ENCODE data around the gene TCL1B. TPM values are rescaled to one million over a fixed set of nuclear protein-coding genes. Genes with fewer than 3 reads are reported as not detected.

TCL1B gene
- polyA plus RNA-seq, 3 donors, result not detected

GRCh38 chr14:95649230-95649629 lies 37.0 kb upstream of the TCL1B start:
- Mint-ChIP-seq H3K27ac (no peak overlapping the region), H3K9me3 (peaks cover 0 to 13% (median 5%) of the 10 kb centered on the region in 7 donors), H3K4me1 (no peaks in the 10 kb centered on the region), H3K27me3 (ENCODE audit: low read depth in 3 of 3) (peaks cover 2 to 10% (median 4%) of the 10 kb centered on the region in 3 donors), H3K4me3 (no peak overlapping the region), H3K36me3 (no peaks in the 10 kb centered on the region)
- Histone ChIP-seq H3K27ac (ENCODE audit: low read depth in 1 of 2, low read length in 2 of 2) (no peak overlapping the region), H3K36me3 (replicated peaks in 1 of 2; ENCODE audit: control insufficient read depth in 1 of 2, insufficient read depth in 2 of 2, low read length in 2 of 2) (no peaks in the 10 kb centered on the region), H3K27me3 (ENCODE audit: control insufficient read depth in 2 of 2, insufficient read depth in 2 of 2, low read length in 2 of 2) (no peaks in the 10 kb centered on the region), H2AFZ (ENCODE audit: insufficient read depth, low read depth, low read length, poor library complexity, severe bottlenecking) (no peak overlapping the region), H3K4me2 (replicated peaks; ENCODE audit: extremely low read depth, low read length, poor library complexity, severe bottlenecking) (no peak overlapping the region), H3K4me3 (replicated peaks in 1 of 3; ENCODE audit: low read depth in 2 of 3, low read length in 3 of 3) (no peak overlapping the region), H3K4me1 (ENCODE audit: control insufficient read depth in 1 of 2, insufficient read depth in 2 of 2, low read length in 2 of 2) (no peaks in the 10 kb centered on the region), H3K79me2 (ENCODE audit: insufficient read depth, low read length) (no peaks in the 10 kb centered on the region), H3K9ac (ENCODE audit: insufficient read depth, low read length, poor library complexity, severe bottlenecking) (no peak overlapping the region), H3K9me3 (replicated peaks in 1 of 2; ENCODE audit: control insufficient read depth in 1 of 2, insufficient read depth in 1 of 2, low read length in 2 of 2) (no peaks in the 10 kb centered on the region), H4K20me1 (ENCODE audit: insufficient read depth, low read length) (no peaks in the 10 kb centered on the region)
- TF ChIP-seq CTCF (IDR thresholded peaks at IDR 0.05), result no peak
- no peak for DNase-seq
- intact Hi-C loops (cut with micrococcal nuclease), result no loop called here
- WGBS (ENCODE audit: insufficient coverage), result 86% methylated on average over 5 of the region's 7 CpGs

- Histone ChIP-seq H3K27ac (ENCODE audit: low read depth in 1 of 2, low read length in 2 of 2) (no peak overlapping the region), H3K27me3 (ENCODE audit: control insufficient read depth in 2 of 2, insufficient read depth in 2 of 2, low read length in 2 of 2) (no peaks in the 10 kb centered on the region), H3K9ac (ENCODE audit: insufficient read depth, low read length, poor library complexity, severe bottlenecking) (no peak overlapping the region), H2AFZ (ENCODE audit: insufficient read depth, low read depth, low read length, poor library complexity, severe bottlenecking) (no peak overlapping the region), H3K4me3 (replicated peaks in 1 of 3; ENCODE audit: low read depth in 2 of 3, low read length in 3 of 3) (no peak overlapping the region), H3K4me2 (replicated peaks; ENCODE audit: extremely low read depth, low read length, poor library complexity, severe bottlenecking) (no peak overlapping the region), H3K36me3 (replicated peaks in 1 of 2; ENCODE audit: control insufficient read depth in 1 of 2, insufficient read depth in 2 of 2, low read length in 2 of 2) (no peaks in the 10 kb centered on the region), H3K79me2 (ENCODE audit: insufficient read depth, low read length) (no peaks in the 10 kb centered on the region), H3K9me3 (replicated peaks in 1 of 2; ENCODE audit: control insufficient read depth in 1 of 2, insufficient read depth in 1 of 2, low read length in 2 of 2) (no peaks in the 10 kb centered on the region), H4K20me1 (ENCODE audit: insufficient read depth, low read length) (no peaks in the 10 kb centered on the region), H3K4me1 (ENCODE audit: control insufficient read depth in 1 of 2, insufficient read depth in 2 of 2, low read length in 2 of 2) (no peaks in the 10 kb centered on the region)
- H3K4me3 Mint-ChIP-seq, result no peak overlapping the region
- peaks cover 2 to 9% (median 2%) of the 10 kb centered on the region in 3 donors for H3K27me3 Mint-ChIP-seq (ENCODE audit: low read depth in 3 of 3)
- H3K9me3 Mint-ChIP-seq, result peaks cover 0 to 7% (median 5%) of the 10 kb centered on the region in 7 donors
- TF ChIP-seq CTCF (IDR thresholded peaks at IDR 0.05), result no peak
- no peaks in the 10 kb centered on the region for H3K36me3 Mint-ChIP-seq
- intact Hi-C loops (cut with micrococcal nuclease), result no loop called here
- H3K27ac Mint-ChIP-seq, result no peak overlapping the region
- H3K4me1 Mint-ChIP-seq, result no peaks in the 10 kb centered on the region
- WGBS (ENCODE audit: insufficient coverage), result 70% methylated on average over 6 of the region's 7 CpGs
- no peak for DNase-seq
These were observed 35.2 kb upstream of the TCL1B start for GRCh38 chr14:95651028-95651427.

All from CD14-positive monocyte (primary cell).